Stimulated activated naive B cell treated with anti-CD40 and anti-IgM and Interleukin-4, amounts not matched to agents 10 μg/mL and 1 μg/mL and 100 μg/mL, for 72 hours (primary cell): ENCODE measurements around the gene ABLIM2.
A peak's percentile ranks its signal among the peaks of the same experiment; 100 is the strongest.

Experiments
- ATAC-seq, 2 donors: fragments of 150-1000 bp; cut with Tn5 transposase; replicated peaks; 2 replicates each; pipeline ENCODE4 v1.10.0; 2021; ENCODE audit warnings: moderate library complexity in 1 of 2
- DNase-seq: peaks from one replicate; pipeline ENCODE4 v3.0.0; 2021
- H3K27ac Mint-ChIP-seq: one replicate; pipeline ENCODE4 v1.8.0; 2022; ENCODE audit warnings: mild to moderate bottlenecking, mixed read lengths
- H3K27me3 Mint-ChIP-seq, 2 donors: one replicate each; pipeline ENCODE4 v1.8.0; 2022; ENCODE audit warnings: mixed read lengths in 2 of 2
- H3K36me3 Mint-ChIP-seq, 2 donors: one replicate each; pipeline ENCODE4 v1.8.0; 2022; ENCODE audit warnings: mixed read lengths in 2 of 2, mild to moderate bottlenecking in 1 of 2
- H3K4me1 Mint-ChIP-seq, 2 donors: one replicate each; pipeline ENCODE4 v1.8.0; 2022; ENCODE audit warnings: mixed read lengths in 2 of 2, mild to moderate bottlenecking in 1 of 2
- H3K4me3 Mint-ChIP-seq, 2 donors: one replicate each; pipeline ENCODE4 v1.8.0; 2022; ENCODE audit warnings: mild to moderate bottlenecking in 2 of 2, mixed read lengths in 2 of 2, moderate library complexity in 1 of 2
- H3K9me3 Mint-ChIP-seq, 2 donors: one replicate each; pipeline ENCODE4 v1.8.0; 2022; ENCODE audit warnings: mixed read lengths in 2 of 2, mild to moderate bottlenecking in 1 of 2

ABLIM2 gene

DNA sequence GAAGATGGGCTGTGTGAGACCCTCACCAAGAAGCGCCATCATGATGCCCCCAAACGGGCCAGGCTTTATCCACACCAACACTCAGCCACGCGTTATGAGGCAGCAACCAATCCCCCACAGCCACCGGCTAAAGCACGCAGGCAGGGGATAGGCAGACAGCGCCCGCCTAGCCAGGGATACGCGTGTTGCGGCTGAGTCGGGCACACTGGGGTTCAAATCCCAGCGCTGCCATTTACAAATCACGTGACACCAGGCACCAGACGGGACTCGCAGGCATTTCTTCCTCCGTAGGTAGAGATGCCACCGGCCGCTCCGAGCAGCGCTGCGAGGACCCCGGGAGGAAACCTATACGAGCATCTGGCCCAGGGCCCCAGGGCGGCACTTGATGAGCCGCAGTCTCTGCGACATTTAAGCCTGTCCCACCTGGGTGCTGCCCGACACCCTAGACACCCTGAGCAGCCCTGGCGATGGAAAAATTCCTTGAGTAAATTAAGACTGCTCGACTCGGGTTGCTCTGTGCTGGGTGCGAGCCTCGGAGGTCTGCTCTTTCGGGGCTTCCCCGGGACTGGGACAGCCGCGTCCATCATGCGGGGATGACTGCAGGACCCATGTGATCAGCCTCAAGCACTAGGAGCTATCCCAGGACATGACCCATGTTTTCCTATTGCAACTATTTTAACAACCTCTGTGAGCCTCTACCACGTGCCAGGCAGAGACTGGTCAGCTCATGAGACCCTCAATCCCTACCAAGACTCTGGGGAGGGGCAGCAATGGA, 6.3 kb downstream of the ABLIM2 start:
- ATAC-seq: no peak
- H3K9me3 Mint-ChIP-seq: no peaks in the 10 kb centered on the region
- peaks cover 4 to 22% of the 10 kb centered on the region in 2 donors for H3K27me3 Mint-ChIP-seq

DNA sequence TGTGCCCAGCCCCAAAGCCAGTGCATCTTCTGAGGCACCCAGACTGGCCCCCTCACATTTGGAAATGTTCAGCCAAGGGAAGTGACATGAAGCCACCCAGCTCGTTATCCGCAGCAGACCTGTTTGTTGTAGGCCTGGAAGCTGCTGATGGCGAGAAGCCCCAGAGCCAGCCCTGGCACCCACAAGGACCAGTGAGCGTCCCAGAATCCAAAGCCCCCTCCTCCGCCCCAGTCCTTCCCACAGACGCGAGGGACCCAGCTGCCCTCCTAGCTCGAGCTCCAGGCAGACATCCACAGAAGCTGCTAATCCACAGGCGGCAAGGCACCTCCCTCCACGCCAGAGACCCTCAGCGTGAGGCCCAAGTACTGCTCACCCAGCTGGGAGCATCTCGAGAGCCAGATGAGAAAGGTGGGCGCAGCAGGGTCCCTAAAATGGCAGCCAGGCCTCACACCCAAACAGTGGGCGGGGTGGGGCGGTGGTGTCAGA, 7.4 kb downstream of the ABLIM2 start:
- peaks cover 3 to 23% of the 10 kb centered on the region in 2 donors for H3K27me3 Mint-ChIP-seq

More for the DNA sequence above, 6.3 kb downstream of the ABLIM2 start:
- no peak for DNase-seq
- H3K27ac Mint-ChIP-seq: no peak overlapping the region
- peaks cover 3 to 11% of the 10 kb centered on the region in 2 donors for H3K4me1 Mint-ChIP-seq
- H3K36me3 Mint-ChIP-seq: peaks cover 8 to 32% of the 10 kb centered on the region in 2 donors
- H3K4me3 Mint-ChIP-seq: no peak overlapping the region

GRCh38 chr4:8150152-8151090, 8.2 kb downstream of the ABLIM2 start:
- Mint-ChIP-seq H3K27ac (no peak overlapping the region), H3K4me3 (no peak overlapping the region), H3K36me3 (peaks cover 8 to 30% of the 10 kb centered on the region in 2 donors), H3K9me3 (no peaks in the 10 kb centered on the region), H3K27me3 (peaks cover 7 to 19% of the 10 kb centered on the region in 2 donors), H3K4me1 (peaks cover 3 to 4% of the 10 kb centered on the region in 2 donors)
- ATAC-seq: peak; percentile 35 to 36
- no peak for DNase-seq

More for the DNA sequence above, 7.4 kb downstream of the ABLIM2 start:
- no peak for ATAC-seq
- Mint-ChIP-seq H3K27ac (no peak overlapping the region), H3K36me3 (peaks cover 8 to 32% of the 10 kb centered on the region in 2 donors), H3K4me1 (peaks cover 3 to 7% of the 10 kb centered on the region in 2 donors), H3K9me3 (no peaks in the 10 kb centered on the region), H3K4me3 (no peak overlapping the region)
- no peak for DNase-seq

- Mint-ChIP-seq H3K9me3 (no peaks in the 10 kb centered on the region), H3K36me3 (peaks cover 8 to 28% of the 10 kb centered on the region in 2 donors), H3K27ac (no peak overlapping the region), H3K4me1 (peaks cover 0 to 2% of the 10 kb centered on the region in 2 donors), H3K4me3 (no peak overlapping the region), H3K27me3 (peaks cover 7 to 21% of the 10 kb centered on the region in 2 donors)
- DNase-seq: no peak
- no peak for ATAC-seq
These were observed 8.9 kb downstream of the ABLIM2 start for GRCh38 chr4:8149664-8150063.

- H3K9me3 Mint-ChIP-seq: no peaks in the 10 kb centered on the region
- peaks cover 8 to 26% of the 10 kb centered on the region in 2 donors for H3K36me3 Mint-ChIP-seq
- DNase-seq (no peak), ATAC-seq (no peak)
- H3K4me3 Mint-ChIP-seq: no peak overlapping the region
- H3K27ac Mint-ChIP-seq: peak overlapping the region; percentile 9
- peaks cover 0 to 2% of the 10 kb centered on the region in 2 donors for H3K4me1 Mint-ChIP-seq
- peaks cover 7 to 27% of the 10 kb centered on the region in 2 donors for H3K27me3 Mint-ChIP-seq
These were observed 9.7 kb downstream of the ABLIM2 start for GRCh38 chr4:8148785-8149435.

DNA sequence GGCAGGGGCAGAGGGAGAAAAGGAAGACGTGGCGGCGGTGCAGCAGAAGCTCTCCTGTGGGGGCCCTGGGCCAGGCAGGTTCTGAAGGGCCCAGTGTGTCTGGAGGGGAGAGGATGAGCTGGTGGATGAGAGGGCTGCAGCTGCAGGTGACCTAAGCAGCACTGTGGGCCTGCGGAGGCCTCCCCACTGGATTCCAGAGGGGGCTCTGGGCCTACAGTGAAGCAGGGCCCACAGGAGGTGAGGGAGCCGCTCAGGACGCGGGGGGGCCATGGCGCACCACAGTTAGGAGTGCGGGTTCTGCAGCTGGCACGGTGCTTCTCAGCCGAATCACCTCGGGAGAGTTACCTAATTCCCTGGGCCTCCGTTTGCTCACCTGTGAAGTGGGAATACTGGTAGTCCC, 10.5 kb downstream of the ABLIM2 start:
- Mint-ChIP-seq H3K4me3 (no peak overlapping the region), H3K27ac (no peak overlapping the region), H3K36me3 (peaks cover 6 to 26% of the 10 kb centered on the region in 2 donors), H3K27me3 (peaks cover 12 to 32% of the 10 kb centered on the region in 2 donors), H3K9me3 (no peaks in the 10 kb centered on the region), H3K4me1 (peaks cover 0 to 2% of the 10 kb centered on the region in 2 donors)
- no peak for ATAC-seq
- DNase-seq: no peak

GRCh38 chr4:8147231-8147970, 11.2 kb downstream of the ABLIM2 start:
- peaks cover 4 to 20% of the 10 kb centered on the region in 2 donors for H3K36me3 Mint-ChIP-seq
- no peaks in the 10 kb centered on the region for H3K9me3 Mint-ChIP-seq
- no peak for ATAC-seq
- H3K4me3 Mint-ChIP-seq: no peak overlapping the region
- peaks cover 16 to 40% of the 10 kb centered on the region in 2 donors for H3K27me3 Mint-ChIP-seq
- DNase-seq: no peak
- H3K27ac Mint-ChIP-seq: no peak overlapping the region
- peaks cover 0 to 2% of the 10 kb centered on the region in 2 donors for H3K4me1 Mint-ChIP-seq

- Mint-ChIP-seq H3K27ac (no peak overlapping the region), H3K9me3 (peaks cover 0 to 1% of the 10 kb centered on the region in 2 donors), H3K27me3 (peaks cover 19 to 51% of the 10 kb centered on the region in 2 donors), H3K36me3 (peaks cover 7 to 26% of the 10 kb centered on the region in 2 donors), H3K4me3 (no peak overlapping the region), H3K4me1 (peaks cover 0 to 2% of the 10 kb centered on the region in 2 donors)
- no peak for DNase-seq
- no peak for ATAC-seq
These were observed 12.5 kb downstream of the ABLIM2 start for GRCh38 chr4:8146157-8146556.

- Mint-ChIP-seq H3K27ac (no peak overlapping the region), H3K36me3 (peaks cover 10 to 26% of the 10 kb centered on the region in 2 donors), H3K27me3 (peaks cover 19 to 48% of the 10 kb centered on the region in 2 donors), H3K4me1 (peaks cover 0 to 2% of the 10 kb centered on the region in 2 donors), H3K9me3 (peaks cover 3 to 10% of the 10 kb centered on the region in 2 donors), H3K4me3 (no peak overlapping the region)
- ATAC-seq (no peak), DNase-seq (no peak)
These were observed 14.3 kb downstream of the ABLIM2 start for GRCh38 chr4:8144359-8144758.

GRCh38 chr4:8143392-8144140, 15.0 kb downstream of the ABLIM2 start:
- Mint-ChIP-seq H3K27ac (no peak overlapping the region), H3K4me3 (no peak overlapping the region), H3K9me3 (peaks cover 3 to 11% of the 10 kb centered on the region in 2 donors), H3K4me1 (peaks cover 0 to 2% of the 10 kb centered on the region in 2 donors), H3K27me3 (peaks cover 17 to 45% of the 10 kb centered on the region in 2 donors), H3K36me3 (peaks cover 12 to 25% of the 10 kb centered on the region in 2 donors)
- DNase-seq (no peak), ATAC-seq (no peak)

DNA sequence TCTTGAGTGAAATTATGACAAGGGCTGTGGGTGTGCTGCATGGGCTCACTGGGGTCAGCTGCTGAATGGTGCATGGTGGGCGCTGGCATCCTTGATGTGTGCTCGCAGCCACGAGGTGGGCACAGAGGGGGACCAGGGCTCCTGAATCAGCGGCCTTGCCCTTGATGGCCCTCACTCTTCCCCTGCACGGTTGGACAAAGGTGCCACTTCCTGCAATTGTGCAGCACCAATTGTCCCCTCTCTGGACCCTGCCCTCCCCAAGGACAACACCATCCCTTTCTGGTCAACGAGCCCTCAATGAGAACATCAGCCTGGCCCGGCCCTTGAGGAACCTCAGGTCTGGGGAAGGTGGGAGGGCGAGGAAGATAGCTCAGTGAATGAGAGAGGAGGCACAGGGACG, 16.1 kb downstream of the ABLIM2 start:
- Mint-ChIP-seq H3K9me3 (peaks cover 3 to 15% of the 10 kb centered on the region in 2 donors), H3K36me3 (peaks cover 15 to 19% of the 10 kb centered on the region in 2 donors), H3K4me1 (peaks cover 0 to 2% of the 10 kb centered on the region in 2 donors), H3K27me3 (peaks cover 17 to 39% of the 10 kb centered on the region in 2 donors), H3K27ac (no peak overlapping the region), H3K4me3 (no peak overlapping the region)
- DNase-seq (no peak), ATAC-seq (no peak)

DNA sequence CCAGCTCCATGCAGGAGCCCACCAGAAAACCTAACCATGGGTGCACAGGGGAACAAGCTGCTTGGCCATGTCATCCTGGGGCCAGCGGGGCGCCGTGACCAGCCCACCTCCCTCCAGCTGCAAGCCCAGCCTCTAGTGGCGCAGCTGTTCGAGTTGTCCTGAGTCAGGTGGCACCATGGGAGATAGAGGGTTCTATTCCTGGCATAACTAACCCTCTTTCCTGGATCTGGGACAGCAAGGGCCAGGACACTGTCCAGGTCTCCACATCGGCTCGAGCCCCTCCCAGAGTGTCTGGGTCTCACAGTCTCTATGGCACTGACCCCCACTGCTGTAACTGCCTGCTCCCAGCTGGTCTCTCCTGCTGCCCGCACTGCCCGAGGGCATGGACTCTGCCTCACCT, 16.7 kb downstream of the ABLIM2 start:
- Mint-ChIP-seq H3K4me1 (peaks cover 0 to 2% of the 10 kb centered on the region in 2 donors), H3K27me3 (peaks cover 17 to 33% of the 10 kb centered on the region in 2 donors), H3K9me3 (peaks cover 3 to 15% of the 10 kb centered on the region in 2 donors), H3K4me3 (no peak overlapping the region), H3K27ac (no peak overlapping the region), H3K36me3 (peaks cover 15 to 21% of the 10 kb centered on the region in 2 donors)
- ATAC-seq (no peak), DNase-seq (no peak)
